Vagina (tissue), 2 donors: ENCODE measurements around the gene TEX22.

Experiments
- CTCF ChIP-seq, 3 experiments: fragments of 450-650 bp in 2 of 3; fragments of 200-600 bp in 1 of 3; sonication (generic) in 1 of 3; IDR thresholded peaks; one replicate each; pipeline ENCODE4 v1.5.1; 2017 to 2019; ENCODE audit warnings: antibody characterized with exemption in 3 of 3, mild to moderate bottlenecking in 2 of 3, moderate library complexity in 2 of 3
- POLR2A ChIP-seq, 2 donors: fragments of 450-650 bp; IDR thresholded peaks; one replicate each; pipeline ENCODE4 v1.6.1; 2017; ENCODE audit warnings: antibody characterized with exemption in 2 of 2, mild to moderate bottlenecking in 2 of 2, moderate library complexity in 2 of 2

GRCh38 chr14:105350450-105351244, 47.7 kb upstream of the TEX22 start:
- TF ChIP-seq CTCF (IDR thresholded peaks at IDR 0.05) (no peak), POLR2A (IDR thresholded peaks at IDR 0.05) (no peak)
